Occipital lobe (tissue), 2 donors: ENCODE data around the gene NFKB2. TPM values are rescaled to one million over a fixed set of nuclear protein-coding genes. Genes with fewer than 3 reads are reported as not detected.
A peak's percentile ranks its signal among the peaks of the same experiment; 100 is the strongest.

Experiments
- DNase-seq: peaks from one replicate; lab custom pipeline; 2025; lab: John Stamatoyannopoulos, UW
- total RNA-seq: library from RNA; depleted of rRNA; stranded (reverse); fragments of >200 nt; gene quantifications from one replicate; pipeline ENCODE4 v1.2.3, GENCODE V29; 2014

Gene NFKB2
- total RNA-seq, 1 donor from 2014 or later = 2.2 TPM

- peak; percentile 69 for DNase-seq
These were observed 13.5 kb downstream of the NFKB2 start for GRCh38 chr10:102408728-102409603.

GRCh38 chr10:102409604-102410428, 14.3 kb downstream of the NFKB2 start:
- DNase-seq = no peak

GRCh38 chr10:102410429-102411073, 15.0 kb downstream of the NFKB2 start:
- DNase-seq = peak; percentile 57

GRCh38 chr10:102411341-102412255, 16.1 kb downstream of the NFKB2 start:
- no peak for DNase-seq

- no peak for DNase-seq
These were observed 16.8 kb downstream of the NFKB2 start for GRCh38 chr10:102412293-102412692.

- DNase-seq = peak; percentile 41
These were observed 17.7 kb downstream of the NFKB2 start for GRCh38 chr10:102413053-102413705.

- DNase-seq = no peak
These were observed 18.5 kb downstream of the NFKB2 start for GRCh38 chr10:102413806-102414561.

GRCh38 chr10:102414749-102415148, 19.2 kb downstream of the NFKB2 start:
- no peak for DNase-seq

- DNase-seq = no peak
These were observed 20.8 kb downstream of the NFKB2 start for GRCh38 chr10:102416283-102416682.

- DNase-seq = no peak
These were observed 21.2 kb downstream of the NFKB2 start for GRCh38 chr10:102416695-102417094.

- peak; percentile 49 for DNase-seq
These were observed 23.2 kb downstream of the NFKB2 start, which contains the start of gene PSD for GRCh38 chr10:102418622-102419268. PSD (minus strand) TSS chr10:102418785; CDS start chr10:102417038, 1,747 bp downstream.

GRCh38 chr10:102419269-102420180, 24.0 kb downstream of the NFKB2 start:
- peak; percentile 50 for DNase-seq

- DNase-seq = no peak
These were observed 24.7 kb downstream of the NFKB2 start for GRCh38 chr10:102420181-102420713.

GRCh38 chr10:102420714-102421506, 25.4 kb downstream of the NFKB2 start, which contains the start of gene FBXL15:
FBXL15 (plus strand) TSS chr10:102420836; CDS start chr10:102421130, 294 bp downstream.
- peak; percentile 95 for DNase-seq

- DNase-seq = no peak
These were observed 25.9 kb downstream of the NFKB2 start for GRCh38 chr10:102421507-102421756.

- no peak for DNase-seq
These were observed 26.4 kb downstream of the NFKB2 start for GRCh38 chr10:102421757-102422512.
